Embryonic facial prominence (tissue), 1 donor: ENCODE data around the gene TBC1D21.
A peak's percentile ranks its signal among the peaks of the same experiment; 100 is the strongest.

Experiments used
- DNase-seq: peaks from one replicate; pipeline ENCODE4 v3.0.0-alpha.2; 2016; ENCODE audit errors: extremely low spot score

TBC1D21 gene

GRCh38 chr15:73908030-73908821 is 34.9 kb downstream of the TBC1D21 start:
- DNase-seq, result no peak

DNA sequence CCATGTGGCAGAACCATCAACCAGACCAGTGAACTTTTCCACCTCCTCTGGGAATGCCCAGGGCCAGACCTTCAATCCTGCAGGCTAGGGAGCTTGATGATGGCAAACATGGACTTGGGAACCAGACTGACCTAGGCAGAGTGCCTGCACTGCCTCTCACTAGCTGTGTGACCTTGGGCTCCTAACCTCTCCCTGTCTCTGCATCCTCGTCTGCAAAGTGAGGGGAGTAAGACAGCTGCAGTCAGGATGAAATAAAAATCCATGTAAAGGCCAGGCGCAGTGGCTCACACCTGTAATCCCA is 35.4 kb downstream of the TBC1D21 start:
- DNase-seq, result no peak

GRCh38 chr15:73909651-73910050 is 36.3 kb downstream of the TBC1D21 start:
- no peak for DNase-seq

DNA sequence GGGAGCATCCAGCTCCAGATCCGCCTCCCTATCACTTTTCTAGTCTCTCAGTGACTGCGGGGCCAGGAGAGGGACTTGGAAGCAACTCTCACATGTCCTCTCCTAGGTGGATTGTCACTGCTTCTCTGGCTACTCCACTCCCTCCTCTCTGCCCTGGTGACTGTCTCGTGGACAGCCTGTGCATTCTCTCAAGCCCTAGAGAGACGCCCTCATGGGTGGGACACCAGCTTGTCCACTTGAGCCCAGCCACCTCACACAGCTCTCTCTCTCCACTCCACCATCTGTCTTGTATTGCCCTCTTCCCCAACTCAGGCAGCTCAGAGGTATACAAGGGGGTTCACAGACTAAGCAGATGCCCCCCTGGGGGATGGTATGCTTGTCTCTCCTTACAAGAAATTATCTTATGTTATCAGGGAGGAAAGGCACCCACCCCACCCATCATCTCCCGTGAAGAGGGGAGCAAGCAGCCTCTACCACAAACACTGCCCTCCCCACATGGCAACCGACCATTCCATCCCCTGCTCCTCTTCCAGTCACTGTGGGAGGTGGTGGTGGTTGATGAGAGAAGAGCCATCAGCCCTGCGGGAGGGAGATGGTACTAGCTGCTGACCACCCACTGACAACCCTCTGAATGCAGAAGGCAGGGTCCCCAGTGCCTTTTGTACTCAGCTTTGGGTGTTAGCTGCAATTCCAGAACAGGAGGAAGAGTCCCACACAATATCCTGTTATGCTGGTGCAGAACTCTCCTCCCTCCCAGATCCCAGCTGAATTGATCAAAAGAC is 37.3 kb downstream of the TBC1D21 start:
- DNase-seq, result no peak

DNA sequence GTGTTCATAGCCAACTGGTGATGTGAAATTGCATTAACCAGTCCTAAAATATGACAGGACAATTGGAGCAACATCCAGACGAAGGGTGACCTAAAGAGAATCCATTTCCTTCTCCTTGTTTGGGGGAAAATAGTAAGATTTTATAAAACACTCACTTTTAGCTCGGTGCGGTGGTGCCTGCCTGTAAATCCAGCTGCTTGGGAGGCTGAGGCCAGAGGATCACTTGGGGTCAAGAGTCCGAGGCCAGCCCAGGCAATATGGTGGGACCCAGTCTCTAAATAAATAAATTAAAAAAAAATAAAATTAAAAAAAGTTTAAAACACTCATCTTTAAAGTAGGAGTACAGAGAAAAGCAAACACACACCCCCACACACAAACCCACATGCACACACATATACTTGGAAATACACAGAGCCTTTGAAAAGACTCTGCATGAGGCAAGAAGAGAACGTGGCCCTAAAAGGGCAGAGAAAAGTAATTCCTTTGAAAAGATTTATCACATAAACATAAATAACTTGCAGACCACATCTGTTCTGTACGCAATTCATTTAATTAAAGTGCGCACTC is 38.7 kb downstream of the TBC1D21 start:
- DNase-seq, result no peak

- DNase-seq, result no peak
These were observed 40.8 kb downstream of the TBC1D21 start for GRCh38 chr15:73914145-73914544.

DNA sequence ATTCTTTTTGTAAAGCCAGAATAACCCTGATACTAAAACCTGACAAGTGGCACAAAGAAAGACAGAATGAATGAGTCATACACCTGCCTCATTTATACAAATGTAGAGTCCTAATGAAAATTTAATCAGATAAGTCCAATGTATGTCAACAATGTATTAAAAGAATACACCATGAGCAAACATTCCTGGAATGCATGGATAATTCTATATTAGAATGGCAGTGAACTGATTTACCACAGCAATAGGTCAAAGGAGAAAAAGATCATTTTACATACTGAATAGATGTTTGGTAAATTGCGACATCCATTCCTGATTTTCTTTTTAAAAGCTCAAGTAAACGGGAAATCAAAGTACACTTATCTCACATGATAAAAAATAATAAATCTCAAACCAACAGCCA is 41.7 kb downstream of the TBC1D21 start:
- no peak for DNase-seq

GRCh38 chr15:73918784-73919183 is 45.4 kb downstream of the TBC1D21 start:
- DNase-seq, result no peak

DNA sequence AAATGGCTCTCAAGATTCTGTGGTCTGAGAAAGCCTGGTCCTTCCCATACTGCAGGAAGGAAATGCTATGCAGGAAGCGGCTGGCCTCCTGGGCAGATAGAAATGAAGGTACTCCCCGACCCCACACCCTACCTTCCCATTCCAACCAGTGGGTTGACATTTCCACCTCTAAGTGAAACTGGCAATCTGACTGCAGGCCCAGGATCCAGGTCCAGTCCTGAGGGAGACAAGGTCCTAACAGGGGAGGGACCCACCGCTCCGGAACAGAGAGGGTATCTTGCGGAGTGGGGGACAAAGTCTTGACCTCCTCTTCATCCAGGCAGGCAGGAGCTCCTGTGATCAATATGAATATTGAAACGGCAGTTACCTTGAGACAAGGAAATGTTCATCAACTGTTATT is 46.3 kb downstream of the TBC1D21 start:
- DNase-seq, result no peak

GRCh38 chr15:73921254-73921925 is 48.0 kb downstream of the TBC1D21 start:
- no peak for DNase-seq

- DNase-seq, result peak; percentile 54
These were observed 49.1 kb downstream of the TBC1D21 start for GRCh38 chr15:73922186-73923151.

DNA sequence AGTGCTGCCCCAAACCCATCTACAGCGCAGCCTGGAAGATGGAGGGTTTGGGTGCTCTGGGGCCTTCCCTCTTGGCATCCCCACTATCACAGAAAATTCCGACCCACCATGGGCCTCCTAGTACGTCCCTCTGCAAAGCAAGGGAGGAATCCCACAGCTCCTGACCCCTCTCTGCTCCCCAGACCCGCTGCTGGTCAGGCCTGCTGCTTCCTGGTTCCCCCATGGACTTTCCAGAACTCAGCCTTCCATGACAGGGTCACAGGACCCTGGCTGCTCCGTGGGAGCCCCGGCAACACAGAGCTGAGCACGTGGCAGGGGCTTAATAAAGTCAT is 49.8 kb downstream of the TBC1D21 start:
- no peak for DNase-seq

GRCh38 chr15:73923488-73924164 is 50.3 kb downstream of the TBC1D21 start:
- DNase-seq, result no peak

DNA sequence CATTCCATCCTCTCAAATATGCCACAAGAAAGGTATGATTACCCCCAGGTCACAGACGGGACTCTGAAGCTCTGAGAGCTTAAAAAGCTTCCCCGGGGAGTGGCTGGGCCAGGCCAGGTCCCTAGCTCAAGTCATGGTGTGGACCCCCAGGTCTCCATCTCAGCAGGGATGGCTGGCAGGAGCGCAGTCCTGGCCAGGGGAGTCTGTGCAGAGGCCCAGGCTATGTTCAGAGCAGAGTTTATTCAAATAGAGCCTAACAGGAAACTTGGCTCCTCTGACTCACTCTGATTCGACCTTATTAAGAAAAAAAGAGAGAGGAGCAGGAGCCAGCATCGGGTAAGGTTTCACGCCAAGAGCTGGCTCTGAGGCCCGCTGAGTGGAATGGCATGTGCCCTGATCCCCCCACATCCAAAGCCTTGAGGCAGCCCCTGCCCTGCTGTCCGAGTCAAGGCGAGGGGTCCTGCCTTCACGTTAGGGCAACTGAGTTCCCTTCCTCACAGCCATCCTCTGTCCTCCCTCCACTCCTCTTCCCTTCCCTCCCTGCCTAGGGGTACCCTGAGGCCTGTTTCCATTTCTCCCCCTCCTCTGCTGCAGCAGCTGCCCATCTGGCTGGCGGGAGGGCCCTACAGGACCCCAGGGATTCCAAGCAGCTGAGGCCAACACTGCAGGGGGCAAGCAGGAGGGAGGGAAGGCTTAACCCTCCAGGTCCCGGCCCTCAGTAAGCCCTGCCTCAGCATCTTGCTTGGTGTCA is 51.0 kb downstream of the TBC1D21 start:
- DNase-seq, result peak; percentile 68

GRCh38 chr15:73925848-73926218 is 52.5 kb downstream of the TBC1D21 start:
- DNase-seq, result no peak

DNA sequence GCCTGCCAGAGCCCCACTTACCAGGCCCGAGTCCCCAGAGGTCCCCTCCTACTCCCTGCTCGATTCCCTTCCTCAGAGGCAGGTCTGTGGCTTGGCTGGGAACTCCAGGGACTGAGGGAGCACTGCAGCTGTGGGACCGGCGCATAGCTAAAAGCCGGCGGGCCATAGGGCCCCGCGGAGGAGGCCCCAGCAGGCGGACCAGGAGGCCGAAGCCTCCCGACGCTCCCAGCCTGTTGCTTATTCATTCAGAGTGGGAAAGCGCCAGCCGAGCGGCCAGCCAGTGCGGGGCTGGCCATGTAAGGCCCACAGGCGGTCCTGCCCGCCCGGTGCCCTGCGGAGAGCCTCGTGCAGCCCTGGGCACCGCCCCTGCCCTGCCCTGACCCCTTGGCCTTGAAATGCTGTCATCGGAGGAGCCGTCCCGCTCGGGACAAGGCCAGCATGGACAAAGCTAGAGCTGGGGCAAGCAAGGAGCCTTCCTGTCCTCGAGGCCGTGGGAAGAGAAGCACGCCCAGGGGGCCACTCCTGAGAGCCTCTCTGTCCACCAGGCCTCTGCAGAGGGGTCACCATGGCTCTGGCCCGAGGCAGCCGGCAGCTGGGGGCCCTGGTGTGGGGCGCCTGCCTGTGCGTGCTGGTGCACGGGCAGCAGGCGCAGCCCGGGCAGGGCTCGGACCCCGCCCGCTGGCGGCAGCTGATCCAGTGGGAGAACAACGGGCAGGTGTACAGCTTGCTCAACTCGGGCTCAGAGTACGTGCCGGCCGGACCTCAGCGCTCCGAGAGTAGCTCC is 53.0 kb downstream of the TBC1D21 start, which contains the start of gene LOXL1:
Gene LOXL1, plus strand, starts transcription at position 244 of the 784 bp plus-strand sequence. Its CDS starts 322 bp downstream, at position 566.
- no peak for DNase-seq

GRCh38 chr15:73927003-73927475 is 53.7 kb downstream of the TBC1D21 start:
- DNase-seq, result no peak

DNA sequence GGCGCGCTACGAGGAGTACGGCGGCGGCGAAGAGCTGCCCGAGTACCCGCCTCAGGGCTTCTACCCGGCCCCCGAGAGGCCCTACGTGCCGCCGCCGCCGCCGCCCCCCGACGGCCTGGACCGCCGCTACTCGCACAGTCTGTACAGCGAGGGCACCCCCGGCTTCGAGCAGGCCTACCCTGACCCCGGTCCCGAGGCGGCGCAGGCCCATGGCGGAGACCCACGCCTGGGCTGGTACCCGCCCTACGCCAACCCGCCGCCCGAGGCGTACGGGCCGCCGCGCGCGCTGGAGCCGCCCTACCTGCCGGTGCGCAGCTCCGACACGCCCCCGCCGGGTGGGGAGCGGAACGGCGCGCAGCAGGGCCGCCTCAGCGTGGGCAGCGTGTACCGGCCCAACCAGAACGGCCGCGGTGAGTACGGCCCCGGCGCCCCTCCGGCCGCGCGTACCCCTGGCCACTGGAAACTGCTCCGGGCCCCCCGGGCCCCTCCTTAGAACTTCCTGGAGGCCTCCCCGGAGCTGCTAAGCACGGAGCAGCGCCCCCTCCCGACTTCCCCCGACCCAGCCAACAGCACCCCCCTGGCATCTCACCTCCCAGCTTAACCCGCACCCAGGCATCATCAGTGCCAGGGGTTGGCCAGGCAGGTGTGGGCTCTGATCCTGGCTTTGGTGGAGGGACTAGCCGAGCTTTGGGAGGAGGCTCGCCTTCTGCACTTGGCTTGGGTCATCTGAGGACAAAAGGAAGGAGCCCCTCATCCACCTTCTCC is 54.3 kb downstream of the TBC1D21 start:
- no peak for DNase-seq
